Measurements from ENCODE around the gene VWC2L.

Gene VWC2L

DNA sequence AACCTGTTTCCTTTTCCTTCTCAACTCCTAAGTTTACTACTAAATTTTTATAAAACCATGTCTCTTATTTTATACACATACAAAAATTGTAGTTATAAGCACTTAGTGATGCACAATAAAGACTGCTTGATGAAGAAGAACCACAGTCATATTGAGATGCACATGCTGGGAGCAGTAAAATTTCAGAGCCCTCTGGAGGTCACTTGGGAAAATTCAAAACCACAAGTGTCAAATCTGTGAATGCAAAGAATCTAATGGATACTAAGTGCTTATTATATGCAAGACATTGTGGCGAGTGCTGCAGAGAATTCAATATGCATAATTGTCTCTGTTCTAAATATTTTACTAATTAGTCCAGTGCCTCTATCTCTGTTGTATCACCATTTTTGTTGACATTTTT lies 180.5 kb downstream of the VWC2L start:
- DNase-seq (ENCODE audit: low read depth in 2 of 2): no peak

DNA sequence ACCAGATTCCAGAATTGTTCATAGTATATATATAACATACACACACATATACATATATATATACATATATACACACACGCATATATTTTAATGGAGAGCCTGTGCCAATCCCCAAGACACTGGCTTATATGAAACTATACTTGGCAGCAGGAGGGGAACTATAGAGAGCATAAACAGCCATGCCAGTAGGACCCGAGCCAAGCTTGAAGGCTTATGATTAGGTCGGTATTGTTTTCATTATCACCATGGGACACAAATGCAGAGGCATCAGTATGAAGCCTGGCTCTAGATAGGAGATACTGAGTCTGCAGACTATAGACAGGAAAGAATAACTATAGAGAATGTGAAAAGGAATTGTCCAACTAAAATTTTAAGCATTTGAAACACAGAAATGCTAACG lies 181.2 kb downstream of the VWC2L start:
- no peak for DNase-seq (ENCODE audit: low read depth in 2 of 2)

DNA sequence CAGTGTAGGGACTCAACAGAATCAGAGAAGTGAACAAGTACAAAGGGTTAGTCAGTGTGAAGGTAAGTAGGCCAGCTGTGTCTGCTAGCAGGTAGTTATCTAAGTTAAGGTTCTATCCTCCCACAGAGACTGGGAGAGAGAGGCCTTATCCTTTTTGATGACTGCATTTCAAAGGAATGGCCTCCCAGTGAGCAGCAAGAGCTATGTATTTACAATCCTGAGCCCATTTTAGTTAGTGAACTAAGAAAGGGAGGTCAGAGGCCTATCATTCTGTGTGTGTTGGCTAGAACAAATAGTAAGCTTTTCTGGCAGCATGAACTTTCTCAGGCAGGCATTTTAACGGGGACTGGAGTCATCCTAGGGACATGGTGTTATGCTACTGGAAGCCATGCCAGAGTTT lies 182.9 kb downstream of the VWC2L start:
- DNase-seq (ENCODE audit: low read depth in 2 of 2): no peak

DNA sequence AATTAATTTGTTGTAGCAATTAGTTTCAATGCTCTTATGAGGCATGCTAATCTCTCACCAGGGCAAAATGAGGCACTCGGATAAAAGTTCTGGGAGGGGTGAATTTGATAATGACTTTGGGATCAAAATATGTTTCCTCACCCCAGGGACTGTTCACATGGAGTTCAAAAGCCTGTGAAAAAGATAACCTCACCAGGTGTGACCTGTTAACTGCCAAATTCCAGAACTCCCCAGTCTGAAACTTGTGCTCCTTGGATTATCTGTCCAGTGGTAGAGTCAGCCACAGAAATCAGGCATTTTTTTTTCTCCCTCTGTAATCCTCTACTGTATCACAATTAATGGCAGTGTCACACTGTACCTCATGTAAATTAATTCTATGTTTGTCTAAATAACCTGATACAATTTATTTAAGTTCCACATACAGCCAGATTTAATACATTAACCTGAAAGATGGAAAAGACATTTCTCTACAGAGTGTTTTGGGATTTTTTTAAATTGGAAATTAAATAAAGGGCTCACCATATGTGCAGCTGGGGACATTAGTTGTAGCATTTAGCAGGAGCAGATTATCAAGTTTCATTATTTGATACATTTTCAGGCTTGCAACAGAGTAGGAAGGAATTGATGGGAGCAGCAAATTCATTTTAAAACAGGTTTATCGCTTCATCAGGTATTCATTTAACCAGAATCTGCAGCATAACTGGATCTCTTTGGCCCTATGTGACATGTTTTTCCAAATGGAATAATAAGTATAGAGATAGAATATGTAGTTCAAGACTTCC lies 191.2 kb downstream of the VWC2L start:
- DNase-seq (ENCODE audit: low read depth in 2 of 2): no peak

DNA sequence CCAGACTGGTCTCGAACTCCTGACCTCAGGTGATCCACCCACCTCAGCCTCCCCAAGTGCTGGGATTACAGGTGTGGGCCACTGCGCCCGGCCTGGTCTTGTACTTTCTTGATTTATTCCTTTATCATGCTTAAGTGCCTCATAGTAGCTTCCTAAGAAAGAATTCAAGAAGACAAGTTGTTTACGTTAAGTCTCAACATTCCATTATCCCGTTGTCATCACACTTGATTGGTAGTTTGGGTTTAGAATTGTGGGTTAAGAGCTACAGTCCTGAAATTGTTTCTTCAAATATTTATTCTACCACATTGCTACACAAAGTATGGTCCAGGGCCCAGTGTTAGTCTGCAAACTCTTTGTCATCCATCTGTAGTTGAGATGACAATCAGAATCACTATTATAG lies 194.0 kb downstream of the VWC2L start:
- no peak for DNase-seq (ENCODE audit: low read depth in 2 of 2)

DNA sequence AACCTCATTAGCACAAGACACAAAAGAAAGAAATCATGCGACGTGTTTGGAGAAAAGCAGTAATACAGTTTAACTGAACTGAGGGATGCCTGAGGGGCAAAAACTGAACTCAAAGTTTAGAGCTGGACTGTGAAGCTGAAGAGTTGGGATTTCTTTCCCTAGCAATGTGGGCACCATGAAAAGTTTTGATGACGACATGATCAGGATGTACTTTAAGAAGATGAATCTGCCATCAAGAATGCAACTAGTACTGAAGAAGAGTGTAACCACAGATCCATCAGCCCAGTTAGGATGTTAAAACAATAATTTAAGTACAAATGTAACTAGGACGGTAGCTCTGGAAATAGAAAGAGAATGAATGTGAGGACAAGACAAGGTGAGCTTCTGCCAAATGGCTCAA lies 196.2 kb downstream of the VWC2L start:
- DNase-seq (ENCODE audit: low read depth in 2 of 2): no peak

DNA sequence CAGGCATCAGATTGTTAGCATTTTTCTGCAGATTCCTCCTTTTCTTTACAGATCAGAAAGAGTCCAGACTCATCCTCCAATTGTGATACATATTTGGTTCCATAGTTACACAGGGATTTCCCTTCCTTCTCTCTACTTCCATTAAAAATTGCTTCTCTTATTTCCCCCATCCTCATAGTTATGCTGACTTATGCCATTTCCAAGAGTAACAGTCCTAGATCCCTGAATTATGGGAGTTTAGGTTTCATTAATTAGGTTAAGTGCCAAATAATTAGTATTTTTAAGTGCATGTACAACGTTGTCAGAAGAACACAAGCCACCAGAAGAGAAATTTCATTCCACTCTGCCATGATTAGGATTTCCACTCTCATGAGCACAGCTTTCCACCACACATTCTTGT lies 200.2 kb downstream of the VWC2L start:
- DNase-seq (ENCODE audit: low read depth in 2 of 2): no peak

DNA sequence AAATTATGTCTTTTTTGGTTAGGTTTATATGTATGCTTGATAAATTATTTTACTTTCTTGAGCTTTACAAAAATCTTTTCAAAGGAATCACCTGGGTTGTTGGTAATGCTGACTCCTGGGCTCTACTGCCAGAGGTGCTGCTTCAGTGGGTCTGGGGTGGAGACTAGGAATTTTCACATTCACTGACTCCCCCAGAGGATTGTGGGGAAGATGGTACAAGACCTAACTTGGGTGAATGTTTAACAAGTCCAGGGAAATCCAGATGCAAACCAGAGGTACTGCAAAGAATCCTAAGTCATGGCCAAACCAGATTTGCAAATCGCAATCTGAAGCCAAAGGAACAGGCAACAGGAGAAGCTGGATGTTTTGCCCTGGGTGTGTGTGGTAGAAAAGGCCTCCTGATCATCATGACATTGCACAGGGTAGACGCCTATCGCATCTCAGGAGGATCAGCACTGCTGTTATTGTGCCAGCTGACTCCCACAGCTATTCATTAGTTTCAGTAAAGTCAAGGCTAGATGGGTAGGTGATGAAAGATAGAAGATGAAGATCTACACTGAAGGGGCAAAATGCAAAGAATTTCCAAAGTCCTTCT lies 213.4 kb downstream of the VWC2L start:
- no peak for DNase-seq (ENCODE audit: low read depth in 2 of 2)

DNA sequence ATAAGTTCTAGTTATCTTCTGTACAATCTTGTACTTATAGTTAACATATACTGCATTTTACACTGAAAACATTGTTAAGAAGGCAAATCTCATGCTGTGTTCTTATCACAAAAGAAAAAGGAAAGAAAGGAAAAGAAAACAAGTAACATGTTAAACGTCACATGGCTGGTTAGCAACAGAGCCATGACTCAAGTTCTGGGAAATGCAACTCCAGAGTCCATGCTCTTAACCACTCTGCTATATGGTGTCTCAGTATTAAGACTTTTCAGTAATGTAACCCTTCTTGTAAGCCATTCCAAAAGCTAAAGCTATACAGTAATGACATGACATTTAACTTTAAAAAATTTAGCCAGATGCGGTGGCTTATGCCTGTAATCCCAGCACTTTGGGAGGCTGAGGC lies 217.2 kb downstream of the VWC2L start:
- DNase-seq (ENCODE audit: low read depth in 2 of 2): no peak
